DOHH2 (cell line): ENCODE measurements around the gene KPNB1.

Experiments used
- EZH2phosphoT487 ChIP-seq: fragments of 200-600 bp; sonication (generic); IDR thresholded peaks from 2 replicates; pipeline ENCODE4 v1.6.1; 2017; ENCODE audit warnings: borderline replicate concordance, mild to moderate bottlenecking, antibody characterized with exemption, low read length, moderate library complexity, mixed read lengths
- TF ChIP-seq, protein P1 (sequence below): fragments of 200-600 bp; sonication (generic); IDR thresholded peaks from one replicate; pipeline ENCODE4 v1.5.1; 2014; ENCODE audit warnings: antibody characterized with exemption, mild to moderate bottlenecking, low read depth, low read length; ENCODE audit not compliant: poor library complexity, severe bottlenecking

DNA sequence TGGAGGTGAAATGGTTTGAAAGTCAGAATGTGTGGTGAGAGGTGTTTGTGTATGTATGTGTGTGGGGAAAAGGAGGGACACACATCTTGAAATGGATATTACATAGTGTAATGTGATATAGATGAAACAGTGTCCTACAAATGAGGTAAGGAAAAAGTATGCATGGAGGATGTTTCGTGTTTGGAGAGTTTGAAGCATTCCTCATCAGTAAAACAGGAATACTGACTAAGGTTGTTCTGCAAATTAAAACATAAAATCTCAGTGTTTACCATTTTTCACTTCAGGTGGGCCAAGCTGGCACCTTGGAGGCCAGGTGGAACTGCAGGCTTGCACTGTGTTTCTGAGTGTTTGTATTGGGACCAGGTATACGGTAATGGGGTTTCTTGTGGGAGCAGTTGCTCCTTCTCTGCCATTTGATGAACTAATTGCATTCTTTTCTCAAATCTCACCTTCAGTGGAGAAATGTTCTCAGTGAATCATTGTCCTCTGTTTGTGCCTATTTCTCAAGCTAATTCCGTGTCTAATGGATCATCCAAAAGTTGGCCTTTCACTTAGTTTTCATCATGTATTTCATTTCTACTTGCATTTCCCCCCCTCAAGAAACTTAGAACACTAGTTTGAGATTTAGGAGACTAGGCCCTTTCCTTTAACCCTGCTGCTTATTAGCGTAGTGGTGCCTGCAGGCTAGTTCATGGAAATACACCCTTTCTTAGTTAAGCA lies 36.0 kb downstream of the KPNB1 start:
- no peak for TF ChIP-seq EZH2phosphoT487
- TF ChIP-seq, protein P1, sequence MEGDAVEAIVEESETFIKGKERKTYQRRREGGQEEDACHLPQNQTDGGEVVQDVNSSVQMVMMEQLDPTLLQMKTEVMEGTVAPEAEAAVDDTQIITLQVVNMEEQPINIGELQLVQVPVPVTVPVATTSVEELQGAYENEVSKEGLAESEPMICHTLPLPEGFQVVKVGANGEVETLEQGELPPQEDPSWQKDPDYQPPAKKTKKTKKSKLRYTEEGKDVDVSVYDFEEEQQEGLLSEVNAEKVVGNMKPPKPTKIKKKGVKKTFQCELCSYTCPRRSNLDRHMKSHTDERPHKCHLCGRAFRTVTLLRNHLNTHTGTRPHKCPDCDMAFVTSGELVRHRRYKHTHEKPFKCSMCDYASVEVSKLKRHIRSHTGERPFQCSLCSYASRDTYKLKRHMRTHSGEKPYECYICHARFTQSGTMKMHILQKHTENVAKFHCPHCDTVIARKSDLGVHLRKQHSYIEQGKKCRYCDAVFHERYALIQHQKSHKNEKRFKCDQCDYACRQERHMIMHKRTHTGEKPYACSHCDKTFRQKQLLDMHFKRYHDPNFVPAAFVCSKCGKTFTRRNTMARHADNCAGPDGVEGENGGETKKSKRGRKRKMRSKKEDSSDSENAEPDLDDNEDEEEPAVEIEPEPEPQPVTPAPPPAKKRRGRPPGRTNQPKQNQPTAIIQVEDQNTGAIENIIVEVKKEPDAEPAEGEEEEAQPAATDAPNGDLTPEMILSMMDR, result no peak
